GM21529 (cell line): ENCODE results near the gene MRFAP1.

Experiments used
- ATAC-seq: cut with Tn5 transposase; IDR thresholded peaks from one replicate; pipeline ENCODE4 v1.9.1; 2021; ENCODE audit not compliant: unreplicated experiment

The MRFAP1 gene

DNA sequence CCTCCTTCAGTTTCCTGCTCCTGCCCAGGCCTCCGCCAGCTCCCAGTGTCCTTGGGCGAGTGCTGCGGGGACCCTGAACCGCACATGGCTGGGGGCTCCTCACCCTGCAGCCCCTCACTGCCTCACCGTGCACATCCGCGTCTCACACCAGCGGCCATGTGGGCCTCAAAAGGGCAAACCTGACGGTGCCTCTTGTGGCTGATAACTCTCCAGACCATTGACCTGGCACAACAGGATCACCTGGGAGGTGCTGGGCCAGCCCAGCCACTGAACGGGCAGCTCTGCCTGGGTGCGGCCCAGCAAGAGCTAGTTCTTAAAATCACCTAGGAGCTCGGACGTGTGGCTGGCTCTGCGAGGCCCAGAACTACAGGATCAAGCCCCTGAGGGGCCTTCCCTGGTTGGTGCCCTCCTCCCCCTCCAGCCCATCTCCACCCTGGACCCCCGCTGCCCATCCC, 49.0 kb downstream of the MRFAP1 start:
- ATAC-seq, result no peak
